ENCODE data around the gene ABCC12.

ABCC12 gene

DNA sequence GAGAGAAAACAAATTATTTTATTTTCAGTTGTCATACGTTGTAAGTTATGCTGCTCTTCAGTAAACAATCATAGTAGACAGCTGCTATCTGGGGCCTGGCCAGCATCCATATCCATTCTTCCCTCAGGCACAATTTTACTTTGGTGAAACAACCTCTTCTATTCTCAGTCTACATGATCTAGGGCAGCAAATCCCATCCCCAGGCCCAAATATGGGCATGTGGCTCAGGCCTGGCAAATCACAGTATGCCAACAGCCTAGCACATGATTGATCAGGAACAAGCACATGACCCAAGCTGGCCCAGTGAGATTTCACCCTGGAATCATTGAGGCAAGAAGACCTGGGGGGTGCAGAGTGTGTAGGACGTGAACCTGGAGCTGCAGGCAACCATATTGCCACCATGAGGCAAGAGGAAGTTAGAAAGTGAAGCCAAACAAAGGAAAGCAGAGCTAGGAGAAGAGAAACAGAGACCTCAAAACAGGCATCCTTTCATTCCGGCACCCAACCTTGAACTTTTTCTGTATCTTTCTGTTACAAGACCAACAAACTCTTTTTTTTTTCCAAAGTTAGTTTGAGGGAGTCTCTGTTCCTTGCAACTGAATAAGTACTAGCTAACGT is 10.3 kb upstream of the ABCC12 start:
- DNase-seq: peak; percentile 61

DNA sequence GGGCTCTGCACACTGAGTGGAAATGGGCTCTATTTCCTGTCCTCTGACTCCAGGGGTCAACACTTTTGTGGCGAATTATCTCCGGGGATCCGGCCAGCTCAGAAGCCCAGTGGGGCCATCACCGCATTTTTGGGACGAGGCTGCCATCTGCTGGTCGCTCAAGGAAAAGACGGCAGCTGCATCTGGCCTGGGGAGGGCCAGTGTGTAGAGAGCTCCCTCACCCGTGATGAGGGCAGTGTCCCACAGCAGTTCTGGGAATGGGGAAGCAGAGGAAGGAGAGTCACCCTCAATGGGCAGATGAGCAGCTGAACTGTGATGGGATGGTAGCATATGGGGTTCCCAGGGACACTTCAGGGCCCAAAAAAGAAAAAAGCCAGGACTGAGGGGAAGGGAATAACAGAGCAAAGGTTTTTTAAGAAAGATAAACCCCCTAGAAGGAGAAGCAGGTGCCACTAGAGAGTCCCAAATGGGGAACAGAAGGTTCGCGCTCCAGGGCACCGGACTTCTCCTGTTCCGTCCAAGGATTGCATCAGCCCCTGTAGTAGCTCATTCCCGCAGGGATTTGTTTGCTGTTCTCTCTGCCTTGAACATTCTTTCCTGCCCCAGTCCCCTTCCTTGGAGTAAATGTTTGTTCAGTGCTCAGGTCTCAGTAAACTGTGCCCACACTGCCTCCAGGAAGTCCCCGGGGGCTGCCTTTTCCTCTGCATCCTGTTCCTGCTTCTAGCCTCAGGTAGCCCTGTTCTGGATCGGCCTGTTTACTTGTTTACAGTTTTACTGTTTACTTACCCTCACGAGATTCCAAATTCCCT is 9.3 kb upstream of the ABCC12 start:
- DNase-seq: peak; percentile 83

DNA sequence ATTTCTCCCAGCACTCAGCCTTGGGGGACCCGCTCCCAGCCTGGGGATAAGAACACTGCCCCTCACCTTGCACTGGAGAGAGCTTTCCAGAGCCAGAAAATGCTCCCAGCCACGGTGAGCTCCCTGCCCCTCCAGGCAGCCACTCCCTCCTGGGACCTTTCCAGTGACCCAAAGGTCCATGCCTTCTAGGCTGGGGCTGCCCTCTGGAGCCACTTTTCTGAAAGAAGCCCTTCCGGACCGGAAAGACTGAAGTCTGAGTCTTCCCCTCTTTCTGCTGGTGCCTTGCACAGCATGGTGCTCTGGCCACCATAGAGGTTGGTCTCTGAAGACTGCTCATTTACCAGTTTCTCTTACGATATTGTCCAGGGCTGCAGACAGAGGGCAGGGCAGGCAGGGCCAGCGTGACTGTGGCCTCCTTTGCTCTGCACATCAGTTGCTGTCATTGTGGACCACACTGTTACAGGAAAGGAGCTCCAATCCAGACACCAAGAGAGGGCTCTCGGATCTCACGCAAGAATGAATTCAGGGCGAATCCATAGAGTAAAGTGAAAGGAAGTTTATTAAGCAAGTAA is 7.1 kb upstream of the ABCC12 start:
- DNase-seq: no peak

DNA sequence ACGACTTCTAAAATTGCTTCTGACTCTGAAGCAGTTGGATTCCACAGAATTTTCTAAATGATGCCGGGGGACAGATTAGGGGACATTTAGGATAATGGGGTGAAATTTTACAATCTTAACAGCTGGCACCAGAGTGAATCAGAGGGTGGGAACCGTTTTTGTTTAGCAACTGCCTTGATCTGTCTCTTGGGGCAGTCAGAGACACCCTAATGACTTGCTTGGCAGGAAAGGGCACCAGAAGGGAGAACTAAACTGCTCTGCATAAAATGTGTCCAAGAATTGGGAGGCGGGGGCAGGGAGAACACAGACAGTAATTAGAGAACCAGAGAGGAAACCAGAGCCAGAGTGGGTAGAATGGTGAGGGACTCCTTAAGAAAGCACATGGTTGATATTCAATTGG is 6.1 kb upstream of the ABCC12 start:
- no peak for DNase-seq

DNA sequence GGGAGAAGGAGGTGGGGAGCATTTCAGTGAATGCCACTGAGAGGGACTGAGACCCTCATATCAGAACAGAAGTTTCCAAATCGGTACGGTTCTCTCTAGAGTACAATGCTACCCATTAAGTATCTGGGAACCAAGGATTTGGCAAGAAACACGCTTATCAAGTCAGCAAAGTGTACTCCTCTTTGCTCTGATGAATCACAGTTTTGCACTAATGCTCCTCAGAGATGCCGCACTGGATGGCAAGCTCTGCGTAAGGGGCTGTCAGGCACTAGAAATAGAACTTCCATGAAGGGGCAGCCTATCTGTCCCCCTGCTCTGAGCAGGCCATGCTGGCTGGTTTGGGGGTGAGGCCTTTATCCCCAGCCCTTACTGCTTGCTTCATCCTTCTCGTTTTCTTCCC is 4.8 kb upstream of the ABCC12 start:
- no peak for DNase-seq

DNA sequence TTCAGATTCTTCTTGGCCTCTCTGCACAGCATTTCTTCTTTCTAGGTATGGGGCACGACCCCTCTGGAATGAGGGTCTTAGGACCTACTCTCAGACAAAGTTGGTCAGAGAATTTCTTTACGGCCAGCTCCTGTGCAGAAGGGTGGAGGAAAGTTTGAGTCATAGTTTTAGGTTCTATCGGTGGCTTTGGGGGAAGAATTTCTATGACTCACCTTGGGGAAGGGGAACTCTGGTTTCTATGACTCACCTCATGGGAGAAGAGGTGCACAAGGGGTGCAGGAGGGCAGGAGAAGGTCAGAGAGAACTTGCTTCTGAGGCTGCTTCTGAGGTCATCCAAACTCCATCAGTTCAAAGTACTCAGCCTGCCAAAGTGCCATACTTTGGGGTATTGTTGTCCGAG is 2.5 kb upstream of the ABCC12 start:
- peak; percentile 60 for DNase-seq

DNA sequence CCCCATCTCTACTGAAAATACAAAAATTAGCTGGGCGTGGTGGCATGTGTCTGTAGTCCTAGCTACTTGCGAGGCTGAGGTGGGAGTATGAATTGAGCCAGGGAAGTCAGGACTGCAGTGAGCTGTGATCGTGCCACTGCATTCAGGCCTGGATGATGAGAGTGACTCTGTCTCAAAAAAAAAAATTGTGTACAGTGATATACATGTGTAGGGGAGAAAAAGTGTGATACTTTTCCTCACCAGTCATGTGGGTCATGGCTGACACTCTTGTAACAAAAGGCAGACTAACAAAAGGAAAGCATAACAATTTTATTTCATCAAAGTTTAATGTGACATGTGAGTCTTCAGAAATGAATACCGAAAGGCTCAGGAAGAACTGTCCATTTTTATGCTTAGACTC is 2.0 kb upstream of the ABCC12 start:
- DNase-seq: no peak

DNA sequence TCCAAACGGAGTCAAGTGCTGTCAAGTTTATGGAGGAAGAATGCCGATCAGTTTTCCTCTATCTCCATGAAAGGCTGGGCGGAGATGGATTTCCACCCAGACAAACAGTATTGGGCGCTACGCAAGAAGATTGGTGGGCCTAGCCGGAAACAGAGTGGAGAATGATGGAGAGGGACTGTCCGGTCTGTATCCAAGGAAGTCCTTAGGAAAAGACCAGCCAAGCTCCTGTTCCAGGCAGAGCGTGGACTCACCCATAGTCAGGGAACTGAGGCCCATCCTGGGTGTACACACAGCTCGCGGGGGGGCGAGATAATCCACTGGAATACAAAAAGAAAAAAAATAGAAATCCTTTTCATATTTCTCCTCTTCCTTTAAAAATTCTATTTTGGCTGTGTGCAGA is 1.5 kb upstream of the ABCC12 start:
- DNase-seq: no peak

DNA sequence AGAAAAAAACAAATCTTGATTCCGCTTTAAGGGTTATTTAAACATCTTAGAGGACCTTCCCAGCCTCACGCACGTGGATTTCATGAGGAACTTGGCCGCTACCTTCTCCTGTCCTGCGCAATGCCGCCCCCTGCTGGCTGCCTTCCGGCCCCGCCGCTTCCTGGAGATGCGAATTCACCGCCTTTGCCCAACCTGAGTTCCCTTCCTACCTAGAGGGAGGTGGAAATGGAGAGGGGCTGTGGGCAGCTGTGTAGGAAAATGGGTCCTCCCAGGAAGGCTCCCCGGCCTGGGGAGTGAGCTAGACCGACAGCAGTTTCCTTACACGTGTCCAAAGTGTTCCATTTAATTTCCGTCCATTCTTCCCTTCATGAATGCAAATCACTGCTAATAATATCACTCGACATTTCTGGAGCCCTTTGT is 1.0 kb upstream of the ABCC12 start:
- DNase-seq: peak; percentile 67

DNA sequence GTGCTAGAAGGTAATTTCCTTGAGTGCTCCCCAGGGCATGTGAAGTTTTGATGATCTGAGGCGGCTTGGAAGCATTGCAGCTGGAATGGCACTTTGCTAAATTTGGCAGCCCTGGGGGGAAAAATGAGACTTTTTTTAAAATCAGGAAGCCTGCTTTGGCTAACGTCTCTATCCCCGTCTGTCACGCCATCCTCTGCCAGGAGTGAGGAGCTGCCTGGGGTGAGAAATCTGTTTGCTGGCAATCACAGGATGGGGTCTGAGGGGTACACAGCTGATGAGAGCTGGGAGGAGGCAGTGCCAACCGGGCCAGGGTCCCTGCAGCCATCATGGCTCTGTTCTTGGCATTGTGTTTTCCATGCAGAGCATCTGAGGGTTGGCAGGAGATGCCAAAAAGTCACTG is 2.0 kb downstream of the ABCC12 start:
- no peak for DNase-seq

DNA sequence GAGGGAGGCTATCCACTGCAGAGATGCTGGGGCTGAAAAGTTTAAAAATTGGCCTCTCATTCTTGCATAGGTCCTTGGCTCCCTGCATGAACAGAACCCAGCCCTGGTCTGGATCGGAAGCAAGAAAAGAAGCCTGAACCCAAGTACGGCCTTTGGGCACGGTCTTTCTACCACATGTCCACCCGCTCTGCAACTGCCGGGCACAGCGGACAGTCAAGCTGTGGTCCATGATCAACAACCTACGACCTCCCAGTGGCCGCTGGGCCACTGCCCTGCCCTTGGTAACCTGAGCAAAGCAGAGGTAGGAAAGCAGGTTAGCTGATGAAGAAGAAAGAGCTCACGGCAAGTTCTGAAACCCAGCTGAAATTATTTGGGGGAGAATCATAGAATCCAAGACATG is 3.6 kb downstream of the ABCC12 start:
- no peak for DNase-seq

DNA sequence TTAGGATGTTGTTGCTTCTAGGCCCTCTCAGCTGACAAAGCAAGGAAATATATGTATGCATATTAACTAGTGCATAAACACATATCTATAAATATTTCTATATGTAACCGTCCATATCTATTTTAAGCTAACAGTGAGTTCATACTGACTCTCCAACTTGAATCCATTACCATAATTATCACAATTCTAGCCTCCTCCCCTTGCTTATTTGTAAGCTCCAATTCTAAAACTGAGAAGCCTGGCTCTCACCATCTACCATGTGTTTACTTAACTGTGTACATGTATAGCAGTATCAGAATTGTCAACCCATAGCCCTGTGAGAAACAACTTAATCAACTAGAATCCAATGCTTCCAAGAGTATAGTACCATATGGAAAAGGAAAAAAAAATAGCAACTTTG is 5.1 kb downstream of the ABCC12 start:
- DNase-seq: no peak

DNA sequence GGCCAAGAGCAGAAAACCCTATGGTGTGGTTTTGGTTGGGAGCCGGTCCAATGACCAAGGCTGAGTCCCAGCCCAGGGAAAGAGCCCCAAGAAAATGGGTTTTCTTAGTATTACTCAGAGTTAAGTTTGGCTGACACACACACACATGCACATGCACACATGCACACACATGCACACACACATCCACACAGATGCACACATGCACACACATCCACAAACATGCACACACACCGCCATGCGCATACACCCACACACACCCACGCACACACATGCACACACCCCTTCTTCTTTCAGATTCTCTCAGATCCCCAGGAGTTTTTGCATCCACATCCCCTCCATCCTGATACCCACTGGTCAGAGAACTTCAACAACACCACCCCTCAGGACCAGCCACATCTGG is 9.1 kb downstream of the ABCC12 start:
- DNase-seq: no peak

DNA sequence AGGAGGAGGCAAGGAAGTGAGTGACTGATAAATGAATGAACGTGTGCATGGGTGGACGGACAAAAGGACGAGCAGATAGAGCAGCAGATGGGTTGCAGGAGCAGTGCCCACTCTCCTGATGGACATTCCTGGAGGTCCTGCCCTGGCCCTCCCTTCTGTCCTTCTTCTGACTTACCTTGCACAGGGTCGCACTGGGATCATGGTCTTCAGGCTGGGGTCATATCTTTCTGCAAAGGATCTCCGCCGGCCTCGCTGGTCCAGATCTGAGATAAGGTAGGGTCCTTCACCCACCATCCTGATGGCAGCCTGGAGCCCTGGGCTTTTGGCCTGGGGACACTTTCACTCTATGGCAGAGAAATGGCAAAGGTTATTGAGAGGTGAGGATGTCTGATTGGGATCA is 9.7 kb downstream of the ABCC12 start:
- no peak for DNase-seq

DNA sequence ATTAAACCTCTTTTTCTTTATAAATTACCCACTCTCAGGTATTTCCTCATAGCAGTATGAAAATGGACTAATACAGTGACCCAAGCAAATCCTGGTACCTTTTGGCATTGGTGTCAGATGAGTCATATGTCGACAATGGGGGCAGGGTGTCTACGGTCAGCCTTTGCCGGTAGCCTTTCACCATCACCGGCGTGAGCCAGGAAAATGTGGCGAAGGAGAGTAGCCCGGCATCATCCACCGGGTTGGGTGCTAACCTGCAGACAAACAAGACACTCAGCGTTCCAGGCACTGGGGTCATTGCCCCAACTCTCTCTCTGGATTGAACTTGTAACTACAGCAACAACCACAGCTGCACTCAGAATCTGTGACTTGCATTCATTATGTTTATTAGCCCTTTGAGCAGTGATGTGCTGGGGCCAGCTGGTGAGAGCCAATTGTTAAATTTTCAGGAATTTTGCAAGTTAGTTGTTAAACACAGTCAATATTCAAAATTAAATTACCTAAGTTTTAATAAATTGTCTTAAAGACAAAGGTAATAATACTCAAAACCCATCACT is 11.9 kb downstream of the ABCC12 start:
- no peak for DNase-seq

DNA sequence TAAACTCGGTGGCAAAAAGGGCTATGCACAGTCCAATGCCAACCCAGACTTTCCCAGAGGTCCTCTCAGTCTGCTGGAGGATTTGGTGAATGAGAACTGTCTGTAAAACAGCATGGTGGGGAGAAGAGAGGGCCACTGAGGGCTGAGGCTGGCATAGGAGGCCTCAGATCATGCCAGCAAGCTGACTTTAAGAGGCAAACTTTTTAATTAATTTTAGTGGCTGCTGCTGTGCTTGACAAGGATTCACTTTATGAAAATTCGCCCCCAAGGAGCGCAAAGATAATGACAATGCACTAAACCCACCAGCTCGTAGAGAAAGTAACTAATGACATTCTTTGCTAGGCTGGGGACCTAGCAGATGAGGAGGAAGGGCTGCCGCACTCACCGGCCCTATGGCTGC is 15.0 kb downstream of the ABCC12 start:
- no peak for DNase-seq

DNA sequence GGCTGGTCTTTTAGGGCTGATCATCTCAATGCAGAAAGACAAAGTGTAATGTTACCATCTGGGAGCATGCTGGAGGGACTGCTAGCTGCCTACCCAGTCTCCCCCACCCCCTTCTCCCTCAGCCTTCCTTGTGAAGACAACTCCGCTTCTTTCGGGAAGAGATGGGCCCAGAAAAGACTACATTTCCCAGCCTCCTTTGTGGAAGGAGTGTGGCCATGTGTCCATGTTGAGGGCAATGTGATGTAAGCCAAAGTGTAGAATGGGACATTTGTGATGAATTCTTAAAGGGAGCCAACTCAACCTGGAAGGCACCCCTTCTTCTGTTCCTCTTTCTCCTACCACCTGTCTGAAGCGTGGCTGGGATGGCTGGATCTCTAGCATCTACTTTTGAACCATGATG is 16.3 kb downstream of the ABCC12 start:
- no peak for DNase-seq

DNA sequence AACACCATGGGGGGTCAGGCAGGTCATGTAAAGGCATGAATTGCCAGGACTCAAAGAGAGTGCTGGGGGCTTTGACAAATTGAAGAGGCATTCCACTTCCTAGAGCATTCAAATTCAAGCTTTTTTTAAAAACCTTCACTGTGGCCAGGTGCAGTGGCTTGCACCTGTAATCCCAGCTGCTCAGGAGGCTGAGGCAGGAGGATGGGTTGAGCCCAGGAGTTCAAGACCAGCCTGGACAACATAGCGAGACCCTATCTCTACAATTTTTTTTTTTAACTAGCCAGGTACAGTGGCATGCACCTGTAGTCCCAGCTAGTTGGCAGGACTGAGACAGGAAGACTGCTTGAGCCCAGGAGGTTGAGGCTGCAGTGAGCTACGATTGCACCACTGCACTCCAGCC is 17.2 kb downstream of the ABCC12 start:
- no peak for DNase-seq

DNA sequence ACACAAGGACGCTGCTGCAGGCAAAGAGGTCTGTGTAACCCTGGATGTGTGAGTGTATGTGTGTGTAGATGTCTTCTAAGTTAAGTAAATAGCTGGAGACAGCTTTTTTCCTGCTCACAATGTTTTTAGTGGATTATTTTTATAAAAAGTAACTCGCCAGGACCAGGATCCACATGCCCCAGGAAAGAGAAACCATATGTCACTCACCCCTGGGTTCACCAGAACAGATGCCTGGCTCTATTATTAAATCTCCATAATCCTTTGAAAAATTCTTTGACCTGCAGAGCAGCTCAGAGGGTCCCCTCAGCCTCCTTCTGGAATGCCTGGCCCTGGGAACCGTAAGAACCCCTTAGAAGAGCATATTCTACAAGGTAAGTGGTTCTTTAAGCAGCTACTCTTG is 18.0 kb downstream of the ABCC12 start:
- no peak for DNase-seq

DNA sequence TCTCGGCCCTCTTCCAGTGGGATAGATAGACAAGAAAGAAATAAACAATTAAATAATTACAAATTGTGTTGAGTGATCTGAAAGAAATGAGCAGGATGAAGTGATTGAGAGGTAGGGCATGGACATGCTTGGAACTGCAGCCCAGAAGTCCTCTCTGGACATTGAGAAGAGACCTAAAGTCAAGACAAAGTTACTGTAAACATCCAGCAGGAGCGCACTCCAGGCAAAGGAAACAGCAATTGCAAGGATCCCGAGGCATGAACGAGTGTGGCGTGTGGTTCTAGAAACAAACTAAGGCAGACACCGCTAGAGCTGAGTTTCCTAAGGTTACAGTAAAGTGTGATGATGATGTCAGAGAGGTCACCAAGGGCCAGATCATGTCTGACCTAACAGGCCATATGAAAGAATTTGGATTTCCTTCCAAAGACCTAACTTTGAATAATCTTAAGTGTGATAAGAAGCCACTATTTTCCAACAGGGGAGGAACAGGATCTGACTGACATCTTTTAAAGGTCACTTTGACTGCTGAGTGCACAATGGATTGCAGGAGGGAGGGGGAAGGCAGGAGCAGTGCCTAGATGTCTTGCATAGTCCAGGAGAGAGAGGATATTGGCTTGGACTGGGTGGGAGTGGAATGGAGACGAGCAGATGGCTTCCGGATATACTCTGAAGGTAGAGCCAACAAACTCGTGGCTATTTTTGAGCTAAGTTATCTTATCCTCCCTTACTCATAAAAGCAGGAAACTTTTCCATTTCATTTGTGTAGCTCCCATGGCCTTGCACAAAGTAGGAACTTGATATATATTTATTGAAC is 19.0 kb downstream of the ABCC12 start:
- no peak for DNase-seq

DNA sequence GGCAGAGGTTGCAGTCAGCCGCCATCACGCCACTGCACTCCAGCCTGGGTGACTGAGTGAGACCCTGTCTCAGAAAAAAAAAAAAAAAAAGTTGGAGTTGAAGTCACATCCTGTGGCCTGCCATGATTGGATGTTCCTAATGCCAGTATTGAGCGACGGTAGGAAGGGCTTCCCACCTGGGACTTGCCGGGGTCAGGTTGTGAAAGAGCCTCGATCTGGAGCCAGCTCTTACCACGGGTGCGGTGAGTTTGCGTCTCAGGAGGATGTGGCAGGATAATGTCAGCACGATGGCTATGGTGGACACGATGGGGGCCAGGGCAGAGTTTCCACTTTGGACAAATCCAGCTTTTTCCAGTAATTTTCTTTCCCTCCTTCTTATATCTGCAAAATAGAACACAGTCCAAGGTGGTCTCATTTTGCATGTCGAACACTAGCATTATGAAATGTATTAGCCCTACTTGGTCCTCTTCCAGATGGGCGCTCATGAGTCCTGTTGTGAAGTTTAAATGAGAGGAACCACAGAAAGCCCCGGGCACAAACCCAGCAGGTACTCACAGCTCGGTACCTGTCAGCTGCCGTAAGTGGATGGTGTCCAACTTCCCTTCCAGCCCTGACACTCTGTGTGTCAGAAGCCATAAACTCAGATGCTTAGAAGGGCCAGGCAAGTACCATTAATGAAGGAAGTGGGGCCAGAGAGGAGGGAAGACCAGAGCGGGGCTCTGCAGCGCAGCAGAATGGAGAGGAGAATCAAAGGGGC is 22.2 kb downstream of the ABCC12 start:
- DNase-seq: no peak

DNA sequence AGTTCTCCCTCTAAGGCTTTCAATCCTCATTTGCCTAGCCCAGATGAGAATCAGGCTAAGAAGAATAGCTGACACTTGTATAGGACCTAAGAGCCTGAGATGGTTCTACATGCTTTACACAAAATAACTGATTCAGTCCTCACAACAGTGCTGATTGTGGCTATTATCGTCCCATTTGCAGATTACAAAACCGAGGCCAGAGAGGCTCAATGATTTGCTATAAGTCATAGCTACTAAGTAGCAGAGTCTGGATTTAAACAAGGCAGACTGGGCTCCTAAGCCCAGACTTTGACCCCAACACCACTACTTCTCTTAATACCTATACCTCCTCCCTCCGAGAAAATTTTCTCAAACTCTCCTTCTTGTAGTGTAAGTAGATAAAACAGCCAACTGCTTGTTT is 23.1 kb downstream of the ABCC12 start:
- no peak for DNase-seq

Data from EL (cell line).